Suprapubic skin (tissue), 4 donors: Measurements from ENCODE around the gene PTPN22. TPM values are rescaled to one million over a fixed set of nuclear protein-coding genes. Genes with fewer than 3 reads are reported as not detected.

Experiments
- DNase-seq, 2 donors: peaks; one replicate each; pipeline ENCODE4 v3.0.0-alpha.2; 2019; ENCODE audit warnings: low spot score in 2 of 2
- H3K27ac ChIP-seq: fragments of 200-600 bp; sonication (generic); one replicate; pipeline ENCODE4 v1.5.1; 2019
- H3K27me3 ChIP-seq: fragments of 200-600 bp; sonication (generic); one replicate; pipeline ENCODE4 v1.5.1; 2019
- H3K36me3 ChIP-seq: fragments of 200-600 bp; sonication (generic); one replicate; pipeline ENCODE4 v1.5.1; 2019
- H3K4me1 ChIP-seq: fragments of 200-600 bp; sonication (generic); one replicate; pipeline ENCODE4 v1.5.1; 2019
- H3K4me3 ChIP-seq: fragments of 200-600 bp; sonication (generic); one replicate; pipeline ENCODE4 v1.5.1; 2019; ENCODE audit warnings: mild to moderate bottlenecking
- H3K9me3 ChIP-seq: fragments of 200-600 bp; sonication (generic); one replicate; pipeline ENCODE4 v1.5.1; 2019
- CTCF ChIP-seq, 2 donors: fragments of 200-600 bp in 1 of 2; fragments of 450-650 bp in 1 of 2; sonication (generic) in 1 of 2; IDR thresholded peaks; one replicate each; pipeline ENCODE4 v1.5.1; 2016 to 2019; ENCODE audit warnings: antibody characterized with exemption in 2 of 2, mild to moderate bottlenecking in 1 of 2, moderate library complexity in 1 of 2
- EP300 ChIP-seq: sonication (generic); formaldehyde crosslinking; IDR thresholded peaks from one replicate; pipeline ENCODE4 v1.6.1; 2017; ENCODE audit warnings: antibody characterized with exemption
- POLR2A ChIP-seq, 2 donors: fragments of 450-650 bp; IDR thresholded peaks; one replicate each; pipeline ENCODE4 v1.6.1; 2017; ENCODE audit warnings: antibody characterized with exemption in 2 of 2, mild to moderate bottlenecking in 2 of 2, moderate library complexity in 2 of 2
- POLR2AphosphoS5 ChIP-seq, 3 donors: sonication (generic); formaldehyde crosslinking; IDR thresholded peaks; one replicate each; pipeline ENCODE4 v1.6.1; 2017; ENCODE audit warnings: antibody characterized with exemption in 3 of 3
- WGBS: methylation state at CpG from one replicate; pipeline ENCODE4 v1.1.5; 2018; 5-methylcytosine and 5-hydroxymethylcytosine counted together
- total RNA-seq, 4 donors: library from RNA; depleted of rRNA; stranded (reverse); fragments of >200 nt; gene quantifications; one replicate each; pipeline ENCODE4 v1.1.0, GENCODE V29; 2016

PTPN22 gene
- total RNA-seq, 4 donors from 2014 or later = 0.34 to 1.7 (median 0.77) TPM

- TF ChIP-seq CTCF (IDR thresholded peaks at IDR 0.05) = no peak
- TF ChIP-seq POLR2AphosphoS5 (IDR thresholded peaks at IDR 0.05) = no peak
- no peak for TF ChIP-seq EP300
- no peak for TF ChIP-seq POLR2A (IDR thresholded peaks at IDR 0.05)
- H3K27me3 ChIP-seq = no peaks in the 10 kb centered on the region
- H3K9me3 ChIP-seq = no peaks in the 10 kb centered on the region
- DNase-seq = no peak
- no peaks in the 10 kb centered on the region for H3K4me1 ChIP-seq
- no peaks in the 10 kb centered on the region for H3K36me3 ChIP-seq
- H3K27ac ChIP-seq = no peak overlapping the region
- no peak overlapping the region for H3K4me3 ChIP-seq
Observed at GRCh38 chr1:113849072-113849471, 22.4 kb downstream of the PTPN22 start.

GRCh38 chr1:113846391-113847035, 25.0 kb downstream of the PTPN22 start:
- TF ChIP-seq POLR2A (IDR thresholded peaks at IDR 0.05) (no peak), EP300 (no peak), CTCF (IDR thresholded peaks at IDR 0.05) (no peak), POLR2AphosphoS5 (IDR thresholded peaks at IDR 0.05) (no peak)
- no peak for DNase-seq
- Histone ChIP-seq H3K4me1 (no peaks in the 10 kb centered on the region), H3K36me3 (no peaks in the 10 kb centered on the region), H3K9me3 (no peaks in the 10 kb centered on the region), H3K27ac (no peak overlapping the region), H3K27me3 (no peaks in the 10 kb centered on the region), H3K4me3 (no peak overlapping the region)
- WGBS = 73% methylated on average over 2 of the region's 2 CpGs

- DNase-seq = no peak
- Histone ChIP-seq H3K9me3 (no peaks in the 10 kb centered on the region), H3K36me3 (no peaks in the 10 kb centered on the region), H3K27me3 (no peaks in the 10 kb centered on the region), H3K27ac (no peak overlapping the region), H3K4me1 (no peaks in the 10 kb centered on the region), H3K4me3 (no peak overlapping the region)
- 100% methylated on average over 1 of the region's 1 CpG for WGBS
- TF ChIP-seq POLR2AphosphoS5 (IDR thresholded peaks at IDR 0.05) = no peak
- TF ChIP-seq POLR2A (IDR thresholded peaks at IDR 0.05) = no peak
- TF ChIP-seq EP300 = no peak
- no peak for TF ChIP-seq CTCF (IDR thresholded peaks at IDR 0.05)
Observed at GRCh38 chr1:113836534-113836933, 35.0 kb downstream of the PTPN22 start.

GRCh38 chr1:113835686-113836290, 35.7 kb downstream of the PTPN22 start:
- Histone ChIP-seq H3K36me3 (no peaks in the 10 kb centered on the region), H3K4me3 (no peak overlapping the region), H3K4me1 (no peaks in the 10 kb centered on the region), H3K9me3 (no peaks in the 10 kb centered on the region), H3K27me3 (no peaks in the 10 kb centered on the region), H3K27ac (no peak overlapping the region)
- TF ChIP-seq CTCF (IDR thresholded peaks at IDR 0.05) (peak; percentile 29 to 39), POLR2A (IDR thresholded peaks at IDR 0.05) (no peak)
- DNase-seq = no peak
- 13% methylated on average over 4 of the region's 4 CpGs for WGBS

GRCh38 chr1:113834716-113835115, 36.8 kb downstream of the PTPN22 start:
- TF ChIP-seq POLR2AphosphoS5 (IDR thresholded peaks at IDR 0.05) (no peak), POLR2A (IDR thresholded peaks at IDR 0.05) (no peak), CTCF (IDR thresholded peaks at IDR 0.05) (no peak), EP300 (no peak)
- Histone ChIP-seq H3K36me3 (no peaks in the 10 kb centered on the region), H3K4me1 (no peaks in the 10 kb centered on the region), H3K4me3 (no peak overlapping the region), H3K27me3 (no peaks in the 10 kb centered on the region), H3K27ac (no peak overlapping the region), H3K9me3 (no peaks in the 10 kb centered on the region)
- no peak for DNase-seq
- 97% methylated on average over 2 of the region's 2 CpGs for WGBS
